PC-9 (cell line): ENCODE data around the gene ERC2.

ENCODE experiments used
- EZH2 ChIP-seq: fragments of 200-600 bp; sonication (generic); IDR thresholded peaks from 2 replicates; pipeline ENCODE4 v1.8.0; 2017; ENCODE audit warnings: antibody characterized with exemption, low read depth
- TF ChIP-seq, protein P1 (sequence below): fragments of 200-600 bp; sonication (generic); conservative IDR thresholded peaks from 2 replicates; pipeline ENCODE4 v1.6.1; 2017; ENCODE audit warnings: mixed run types, antibody characterized with exemption, mild to moderate bottlenecking, moderate library complexity

DNA sequence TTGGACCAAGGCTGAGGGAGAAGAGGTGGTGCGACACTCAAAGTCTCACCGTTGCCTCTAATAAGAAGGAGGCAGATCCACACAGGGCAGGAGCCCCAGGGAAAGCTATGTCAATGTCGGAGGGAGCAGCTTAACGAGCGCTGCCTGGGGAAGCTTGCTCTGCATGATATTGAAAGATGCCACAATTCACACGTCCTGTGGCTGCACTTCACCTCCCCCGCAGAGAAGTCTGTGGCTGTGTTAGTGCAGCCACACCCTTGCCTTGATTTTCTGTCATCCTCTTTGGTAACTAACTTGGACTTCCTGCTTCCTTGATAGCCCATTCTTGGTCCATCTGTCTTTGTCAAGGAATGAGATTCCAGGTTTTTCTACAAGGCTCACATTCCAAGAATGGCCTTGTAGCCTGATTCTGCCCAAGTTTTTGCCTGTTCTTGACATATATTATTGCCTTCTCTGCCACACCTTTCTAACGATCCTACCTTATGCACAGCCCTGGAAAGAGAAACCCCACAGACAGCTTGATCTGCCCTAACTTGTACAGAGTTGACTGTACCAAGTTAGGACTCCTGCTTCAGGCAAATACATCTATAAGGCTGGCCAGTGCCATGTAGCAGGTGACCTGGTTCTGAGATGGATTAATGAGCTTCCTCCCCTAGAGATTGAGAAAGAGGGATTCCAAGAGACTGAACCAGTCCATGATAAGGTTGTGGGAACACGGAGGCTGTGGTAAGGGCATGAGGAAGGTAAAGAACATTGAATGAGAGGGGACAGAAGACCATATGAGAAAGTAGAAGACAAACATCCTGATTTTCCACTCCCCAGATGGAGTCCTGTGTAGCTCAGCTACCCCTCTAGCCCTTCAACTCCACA is 828.1 kb downstream of the ERC2 start:
- TF ChIP-seq, protein P1, sequence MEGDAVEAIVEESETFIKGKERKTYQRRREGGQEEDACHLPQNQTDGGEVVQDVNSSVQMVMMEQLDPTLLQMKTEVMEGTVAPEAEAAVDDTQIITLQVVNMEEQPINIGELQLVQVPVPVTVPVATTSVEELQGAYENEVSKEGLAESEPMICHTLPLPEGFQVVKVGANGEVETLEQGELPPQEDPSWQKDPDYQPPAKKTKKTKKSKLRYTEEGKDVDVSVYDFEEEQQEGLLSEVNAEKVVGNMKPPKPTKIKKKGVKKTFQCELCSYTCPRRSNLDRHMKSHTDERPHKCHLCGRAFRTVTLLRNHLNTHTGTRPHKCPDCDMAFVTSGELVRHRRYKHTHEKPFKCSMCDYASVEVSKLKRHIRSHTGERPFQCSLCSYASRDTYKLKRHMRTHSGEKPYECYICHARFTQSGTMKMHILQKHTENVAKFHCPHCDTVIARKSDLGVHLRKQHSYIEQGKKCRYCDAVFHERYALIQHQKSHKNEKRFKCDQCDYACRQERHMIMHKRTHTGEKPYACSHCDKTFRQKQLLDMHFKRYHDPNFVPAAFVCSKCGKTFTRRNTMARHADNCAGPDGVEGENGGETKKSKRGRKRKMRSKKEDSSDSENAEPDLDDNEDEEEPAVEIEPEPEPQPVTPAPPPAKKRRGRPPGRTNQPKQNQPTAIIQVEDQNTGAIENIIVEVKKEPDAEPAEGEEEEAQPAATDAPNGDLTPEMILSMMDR: no peak
- TF ChIP-seq EZH2: no peak
